ENCODE results near the gene OAT. TPM values are rescaled to one million over a fixed set of nuclear protein-coding genes. Genes with fewer than 3 reads are reported as not detected.

OAT gene
- total and polyA plus RNA-seq, 5 donors from 2014 or later = 37.6 to 76.4 (median 56.7) TPM

DNA sequence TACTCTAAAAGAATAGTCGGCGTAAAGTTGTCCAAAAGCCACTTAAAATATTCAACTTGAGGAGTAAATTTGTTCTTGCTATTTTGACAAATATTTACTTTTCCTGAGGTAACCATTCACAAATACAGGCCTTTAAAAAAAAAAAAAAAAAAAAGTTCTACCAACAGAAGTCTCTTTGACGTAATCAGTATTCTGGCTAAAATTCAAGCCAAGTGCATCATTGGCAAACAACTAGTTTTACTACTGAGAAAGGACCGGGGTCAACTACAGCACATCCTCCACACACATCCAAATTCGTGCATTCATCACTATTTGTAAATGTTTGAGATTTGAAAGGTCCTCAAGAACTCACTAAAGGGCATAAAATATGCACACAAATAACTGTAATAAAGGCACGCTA is 2.0 kb downstream of the OAT start:
- Mint-ChIP-seq H3K9me3 (no peaks in the 10 kb centered on the region), H3K27me3 (no peaks in the 10 kb centered on the region), H3K4me3 (peak overlapping the region; percentile 52 to 81 (median 65)), H3K27ac (peak overlapping the region in 1 of 3 donors; percentile 26), H3K4me1 (peaks cover 0 to 42% (median 11%) of the 10 kb centered on the region in 4 donors), H3K36me3 (peaks cover 8% of the 10 kb centered on the region)
- DNase-seq (no peak), ATAC-seq (ENCODE audit: low read depth in 2 of 2) (no peak)
- Histone ChIP-seq H3K9me3 (ENCODE audit: control insufficient read depth in 2 of 2, low read length in 2 of 2) (no peaks in the 10 kb centered on the region), H3K4me1 (ENCODE audit: control insufficient read depth, insufficient read depth, low read length, poor library complexity, severe bottlenecking) (peaks cover 12% of the 10 kb centered on the region), H3K4me3 (ENCODE audit: low read depth, low read length) (no peak overlapping the region), H3K27me3 (ENCODE audit: control insufficient read depth, insufficient read depth, low read length) (peaks cover 6% of the 10 kb centered on the region), H3K36me3 (ENCODE audit: control insufficient read depth, insufficient read depth, low read length) (no peaks in the 10 kb centered on the region), H3K27ac (ENCODE audit: insufficient read depth, low read length, poor library complexity, severe bottlenecking) (no peak overlapping the region)

DNA sequence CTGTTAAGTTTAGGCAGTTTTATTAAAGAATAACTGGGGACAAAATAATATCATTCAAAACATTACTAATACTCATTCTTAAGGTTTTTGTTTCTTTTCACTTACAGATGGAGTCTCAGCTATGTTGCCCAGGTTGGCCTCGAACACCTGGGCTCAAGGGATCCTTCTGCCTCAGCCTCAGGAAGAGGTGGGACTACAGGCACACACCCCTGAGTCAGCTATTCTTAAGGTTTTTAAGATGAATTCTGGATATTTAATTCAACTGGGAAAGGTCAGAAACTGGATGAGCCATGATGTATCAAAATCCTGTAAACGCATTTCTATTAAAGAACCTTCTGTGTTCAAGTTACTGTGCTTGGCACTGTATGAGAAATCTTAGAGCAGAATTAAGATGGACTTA is 3.5 kb downstream of the OAT start:
- Histone ChIP-seq H3K4me3 (ENCODE audit: low read depth, low read length) (no peak overlapping the region), H3K4me1 (ENCODE audit: control insufficient read depth, insufficient read depth, low read length, poor library complexity, severe bottlenecking) (peaks cover 12% of the 10 kb centered on the region), H3K27ac (ENCODE audit: insufficient read depth, low read length, poor library complexity, severe bottlenecking) (no peak overlapping the region), H3K27me3 (ENCODE audit: control insufficient read depth, insufficient read depth, low read length) (peaks cover 3% of the 10 kb centered on the region), H3K9me3 (ENCODE audit: control insufficient read depth in 2 of 2, low read length in 2 of 2) (no peaks in the 10 kb centered on the region), H3K36me3 (ENCODE audit: control insufficient read depth, insufficient read depth, low read length) (peaks cover 9% of the 10 kb centered on the region)
- H3K27me3 Mint-ChIP-seq = no peaks in the 10 kb centered on the region
- ATAC-seq (ENCODE audit: low read depth in 2 of 2) (no peak), DNase-seq (no peak)
- peak overlapping the region in 1 of 3 donors; percentile 1 for H3K27ac Mint-ChIP-seq
- peaks cover 13% of the 10 kb centered on the region for H3K36me3 Mint-ChIP-seq
- H3K4me1 Mint-ChIP-seq = peaks cover 0 to 42% (median 11%) of the 10 kb centered on the region in 4 donors
- H3K4me3 Mint-ChIP-seq = no peak overlapping the region
- no peaks in the 10 kb centered on the region for H3K9me3 Mint-ChIP-seq

- H3K4me1 Mint-ChIP-seq = peaks cover 3 to 38% (median 12%) of the 10 kb centered on the region in 4 donors
- Histone ChIP-seq H3K4me1 (ENCODE audit: control insufficient read depth, insufficient read depth, low read length, poor library complexity, severe bottlenecking) (peaks cover 9% of the 10 kb centered on the region), H3K9me3 (ENCODE audit: control insufficient read depth in 2 of 2, low read length in 2 of 2) (no peaks in the 10 kb centered on the region), H3K27me3 (ENCODE audit: control insufficient read depth, insufficient read depth, low read length) (no peaks in the 10 kb centered on the region), H3K27ac (ENCODE audit: insufficient read depth, low read length, poor library complexity, severe bottlenecking) (no peak overlapping the region), H3K36me3 (ENCODE audit: control insufficient read depth, insufficient read depth, low read length) (peaks cover 14% of the 10 kb centered on the region), H3K4me3 (ENCODE audit: low read depth, low read length) (no peak overlapping the region)
- peaks cover 13% of the 10 kb centered on the region for H3K36me3 Mint-ChIP-seq
- no peaks in the 10 kb centered on the region for H3K27me3 Mint-ChIP-seq
- ATAC-seq (ENCODE audit: low read depth in 2 of 2) (no peak), DNase-seq (no peak)
- H3K9me3 Mint-ChIP-seq = no peaks in the 10 kb centered on the region
- H3K4me3 Mint-ChIP-seq = no peak overlapping the region
- H3K27ac Mint-ChIP-seq = no peak overlapping the region
Measured at GRCh38 chr10:124414076-124414475, 4.6 kb downstream of the OAT start.

DNA sequence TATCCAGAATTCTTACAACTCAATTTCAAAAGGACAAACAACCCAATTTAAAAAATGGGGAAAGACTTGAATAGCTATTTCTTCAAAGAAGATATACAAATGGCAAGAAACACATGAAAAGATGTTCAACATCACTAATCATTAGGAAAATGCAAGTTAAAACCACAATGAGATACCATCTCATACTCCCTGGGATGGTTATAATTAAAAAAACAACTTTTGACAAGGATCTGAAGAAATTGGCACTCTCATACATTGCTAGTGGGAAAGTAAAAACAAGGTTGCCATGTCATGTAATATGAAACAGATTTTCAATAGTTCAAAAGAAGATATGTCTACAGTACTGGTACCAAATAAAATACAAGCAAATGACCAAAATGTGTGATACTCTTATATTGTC is 9.0 kb downstream of the OAT start:
- ATAC-seq (ENCODE audit: low read depth in 2 of 2) = no peak
- H3K9me3 Mint-ChIP-seq = no peaks in the 10 kb centered on the region
- H3K36me3 Mint-ChIP-seq = peaks cover 26% of the 10 kb centered on the region
- no peak overlapping the region for H3K27ac ChIP-seq (ENCODE audit: insufficient read depth, low read length, poor library complexity, severe bottlenecking)
- H3K27me3 ChIP-seq (ENCODE audit: control insufficient read depth, insufficient read depth, low read length) = no peaks in the 10 kb centered on the region
- H3K27ac Mint-ChIP-seq = no peak overlapping the region
- no peak overlapping the region for H3K4me3 ChIP-seq (ENCODE audit: low read depth, low read length)
- H3K4me1 Mint-ChIP-seq = peaks cover 0 to 10% (median 7%) of the 10 kb centered on the region in 4 donors
- no peak for DNase-seq
- H3K9me3 ChIP-seq (ENCODE audit: control insufficient read depth in 2 of 2, low read length in 2 of 2) = no peaks in the 10 kb centered on the region
- peaks cover 23% of the 10 kb centered on the region for H3K36me3 ChIP-seq (ENCODE audit: control insufficient read depth, insufficient read depth, low read length)
- no peak overlapping the region for H3K4me3 Mint-ChIP-seq
- no peaks in the 10 kb centered on the region for H3K27me3 Mint-ChIP-seq
- H3K4me1 ChIP-seq (ENCODE audit: control insufficient read depth, insufficient read depth, low read length, poor library complexity, severe bottlenecking) = no peaks in the 10 kb centered on the region

GRCh38 chr10:124408357-124408756 is 10.4 kb downstream of the OAT start:
- Histone ChIP-seq H3K27me3 (ENCODE audit: control insufficient read depth, insufficient read depth, low read length) (no peaks in the 10 kb centered on the region), H3K4me1 (ENCODE audit: control insufficient read depth, insufficient read depth, low read length, poor library complexity, severe bottlenecking) (peaks cover 5% of the 10 kb centered on the region), H3K36me3 (ENCODE audit: control insufficient read depth, insufficient read depth, low read length) (peaks cover 26% of the 10 kb centered on the region), H3K9me3 (ENCODE audit: control insufficient read depth in 2 of 2, low read length in 2 of 2) (no peaks in the 10 kb centered on the region), H3K27ac (ENCODE audit: insufficient read depth, low read length, poor library complexity, severe bottlenecking) (no peak overlapping the region), H3K4me3 (ENCODE audit: low read depth, low read length) (no peak overlapping the region)
- Mint-ChIP-seq H3K27me3 (no peaks in the 10 kb centered on the region), H3K4me1 (peaks cover 5 to 12% (median 9%) of the 10 kb centered on the region in 4 donors), H3K27ac (no peak overlapping the region), H3K4me3 (no peak overlapping the region), H3K9me3 (no peaks in the 10 kb centered on the region), H3K36me3 (peaks cover 25% of the 10 kb centered on the region)
- ATAC-seq (ENCODE audit: low read depth in 2 of 2) (no peak), DNase-seq (no peak)

DNA sequence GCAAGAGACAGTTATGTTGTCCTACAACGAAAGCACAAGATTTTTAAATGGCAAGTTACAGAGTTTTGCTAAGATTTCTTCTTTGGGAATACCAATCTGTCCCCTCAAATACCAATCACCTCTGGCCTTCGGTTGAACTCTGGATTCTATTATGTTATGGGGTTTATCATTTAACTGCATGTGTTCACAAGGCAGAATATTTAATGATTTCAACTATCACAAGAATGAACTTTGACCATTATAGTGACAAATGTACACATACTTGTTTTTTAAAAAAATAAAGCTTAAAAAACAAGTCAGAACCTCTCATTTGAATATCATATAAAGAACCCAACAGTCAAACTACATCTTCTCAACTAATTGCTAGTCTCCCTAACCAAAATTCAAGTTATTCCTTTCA is 11.3 kb downstream of the OAT start:
- Histone ChIP-seq H3K4me1 (ENCODE audit: control insufficient read depth, insufficient read depth, low read length, poor library complexity, severe bottlenecking) (peaks cover 8% of the 10 kb centered on the region), H3K36me3 (ENCODE audit: control insufficient read depth, insufficient read depth, low read length) (peaks cover 26% of the 10 kb centered on the region), H3K27ac (ENCODE audit: insufficient read depth, low read length, poor library complexity, severe bottlenecking) (no peak overlapping the region), H3K27me3 (ENCODE audit: control insufficient read depth, insufficient read depth, low read length) (no peaks in the 10 kb centered on the region), H3K4me3 (ENCODE audit: low read depth, low read length) (no peak overlapping the region), H3K9me3 (ENCODE audit: control insufficient read depth in 2 of 2, low read length in 2 of 2) (no peaks in the 10 kb centered on the region)
- no peak for DNase-seq
- no peak for ATAC-seq (ENCODE audit: low read depth in 2 of 2)
- no peak overlapping the region for H3K27ac Mint-ChIP-seq
- no peaks in the 10 kb centered on the region for H3K27me3 Mint-ChIP-seq
- peaks cover 25% of the 10 kb centered on the region for H3K36me3 Mint-ChIP-seq
- H3K4me3 Mint-ChIP-seq = no peak overlapping the region
- H3K9me3 Mint-ChIP-seq = no peaks in the 10 kb centered on the region
- H3K4me1 Mint-ChIP-seq = peaks cover 10 to 15% (median 12%) of the 10 kb centered on the region in 4 donors

DNA sequence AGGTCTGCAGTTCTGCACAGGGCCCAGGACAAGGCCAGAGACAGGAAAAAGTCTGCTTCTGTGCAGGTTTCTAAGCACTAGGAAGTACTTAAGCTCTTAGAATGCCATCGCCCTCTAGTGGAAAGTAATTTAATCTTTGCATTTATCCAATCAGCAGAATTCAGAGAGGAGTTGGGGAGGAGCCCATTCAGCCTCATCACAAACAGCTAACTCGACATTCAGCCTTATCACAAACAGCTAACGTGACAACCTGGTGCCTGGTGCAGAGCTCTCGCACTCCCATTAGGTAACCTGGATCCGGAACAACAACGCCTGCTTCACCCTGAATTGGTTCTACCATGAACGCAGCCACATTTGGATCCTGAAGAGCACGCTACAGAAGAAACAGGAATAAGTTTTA is 15.2 kb downstream of the OAT start:
- H3K4me1 Mint-ChIP-seq = peaks cover 8 to 12% (median 10%) of the 10 kb centered on the region in 4 donors
- no peaks in the 10 kb centered on the region for H3K27me3 Mint-ChIP-seq
- no peaks in the 10 kb centered on the region for H3K9me3 ChIP-seq (ENCODE audit: control insufficient read depth in 2 of 2, low read length in 2 of 2)
- H3K9me3 Mint-ChIP-seq = no peaks in the 10 kb centered on the region
- peaks cover 29% of the 10 kb centered on the region for H3K36me3 Mint-ChIP-seq
- no peak overlapping the region for H3K27ac ChIP-seq (ENCODE audit: insufficient read depth, low read length, poor library complexity, severe bottlenecking)
- DNase-seq (peak in 2 of 3 donors; percentile 71 to 90), ATAC-seq (ENCODE audit: low read depth in 2 of 2) (peak; percentile 95 to 99)
- H3K4me3 ChIP-seq (ENCODE audit: low read depth, low read length) = no peak overlapping the region
- H3K4me3 Mint-ChIP-seq = no peak overlapping the region
- peaks cover 8% of the 10 kb centered on the region for H3K4me1 ChIP-seq (ENCODE audit: control insufficient read depth, insufficient read depth, low read length, poor library complexity, severe bottlenecking)
- no peaks in the 10 kb centered on the region for H3K27me3 ChIP-seq (ENCODE audit: control insufficient read depth, insufficient read depth, low read length)
- peaks cover 21% of the 10 kb centered on the region for H3K36me3 ChIP-seq (ENCODE audit: control insufficient read depth, insufficient read depth, low read length)
- H3K27ac Mint-ChIP-seq = peak overlapping the region; percentile 14 to 85 (median 29)

DNA sequence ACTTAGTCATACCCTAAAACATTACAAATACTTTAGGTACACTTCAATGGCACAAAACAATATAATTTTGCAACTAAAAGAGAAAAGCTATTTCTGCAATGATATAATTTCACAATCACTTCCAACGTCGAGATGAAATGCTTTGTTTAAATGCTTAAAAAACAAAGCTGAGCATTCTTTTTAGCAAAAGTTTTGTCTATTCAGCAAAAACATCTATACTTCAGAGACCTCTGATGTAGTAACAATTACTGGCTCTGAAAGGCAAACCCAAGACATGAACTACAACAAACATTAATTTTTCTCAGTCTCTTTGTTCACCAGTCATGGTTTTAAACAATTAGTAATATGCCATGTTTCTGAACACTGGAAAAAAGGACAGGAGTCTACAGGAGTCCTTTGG is 16.4 kb downstream of the OAT start:
- no peaks in the 10 kb centered on the region for H3K27me3 Mint-ChIP-seq
- no peak overlapping the region for H3K4me3 ChIP-seq (ENCODE audit: low read depth, low read length)
- no peak for DNase-seq
- ATAC-seq (ENCODE audit: low read depth in 2 of 2) = no peak
- H3K36me3 Mint-ChIP-seq = peaks cover 22% of the 10 kb centered on the region
- H3K4me1 ChIP-seq (ENCODE audit: control insufficient read depth, insufficient read depth, low read length, poor library complexity, severe bottlenecking) = peaks cover 8% of the 10 kb centered on the region
- peaks cover 8 to 16% (median 10%) of the 10 kb centered on the region in 4 donors for H3K4me1 Mint-ChIP-seq
- no peak overlapping the region for H3K27ac ChIP-seq (ENCODE audit: insufficient read depth, low read length, poor library complexity, severe bottlenecking)
- peaks cover 24% of the 10 kb centered on the region for H3K36me3 ChIP-seq (ENCODE audit: control insufficient read depth, insufficient read depth, low read length)
- no peak overlapping the region for H3K4me3 Mint-ChIP-seq
- H3K9me3 Mint-ChIP-seq = no peaks in the 10 kb centered on the region
- no peak overlapping the region for H3K27ac Mint-ChIP-seq
- H3K27me3 ChIP-seq (ENCODE audit: control insufficient read depth, insufficient read depth, low read length) = no peaks in the 10 kb centered on the region
- H3K9me3 ChIP-seq (ENCODE audit: control insufficient read depth in 2 of 2, low read length in 2 of 2) = no peaks in the 10 kb centered on the region
